ENCODE data around the gene ZFP69B.
"Not testable (repeated sequence)": the region's sequence is repeated elsewhere in the genome, so short reads cannot be mapped to it uniquely, and the experiment has no call there.

The ZFP69B gene

GRCh38 chr1:40435471-40435870 is 14.8 kb upstream of the ZFP69B start:
- no peak for DNase-seq (ENCODE audit: low read depth in 2 of 2, low spot score in 1 of 2)

DNA sequence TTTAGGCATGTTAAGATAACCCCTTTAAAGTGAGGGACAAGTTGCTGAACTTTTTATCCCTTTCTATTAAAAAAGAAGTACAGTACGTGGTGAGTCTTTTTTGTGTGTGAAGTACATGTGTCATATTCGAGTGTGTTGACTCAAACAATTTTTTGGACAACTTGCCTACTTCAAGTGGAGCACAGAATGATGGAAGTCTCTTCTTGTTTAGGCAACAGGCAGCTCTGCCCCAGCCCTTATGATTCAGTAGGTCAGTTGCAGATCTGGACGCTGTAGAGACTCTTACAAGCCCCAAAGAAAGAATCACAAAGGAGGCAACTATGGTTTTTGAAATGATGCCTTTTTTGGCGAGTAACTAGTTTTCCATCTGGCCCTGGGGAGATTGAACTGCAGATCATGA is 14.4 kb upstream of the ZFP69B start:
- no peak for DNase-seq (ENCODE audit: low read depth in 2 of 2, low spot score in 1 of 2)

DNA sequence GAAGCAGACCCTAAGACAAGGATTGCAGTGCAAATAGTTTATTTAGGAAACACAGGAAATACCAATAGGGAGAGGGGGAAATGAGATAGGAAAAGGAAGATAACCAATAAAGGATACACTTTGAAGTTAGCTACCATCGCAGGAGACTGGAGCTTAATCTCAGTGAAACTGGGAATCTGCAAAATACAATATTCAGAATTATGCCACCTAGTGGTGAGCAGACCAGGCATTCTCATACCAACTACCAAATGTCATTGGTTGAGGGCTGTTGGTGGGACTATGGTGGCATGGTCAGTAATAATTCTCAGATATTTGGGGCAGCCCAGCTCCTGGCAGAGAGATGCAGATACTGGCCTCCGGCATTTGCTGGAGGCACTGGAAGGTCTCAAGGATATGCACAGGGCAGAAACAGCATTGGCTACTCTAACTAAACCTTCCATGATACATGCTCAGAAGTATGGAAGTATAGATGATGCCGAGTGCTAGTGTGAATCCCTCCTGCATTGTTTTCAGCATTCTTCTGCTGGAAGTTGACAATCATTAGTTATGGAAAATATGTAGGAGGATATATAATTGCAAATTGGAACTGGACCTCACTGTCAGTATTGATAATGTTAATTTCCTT is 11.8 kb upstream of the ZFP69B start:
- DNase-seq (ENCODE audit: low read depth in 2 of 2, low spot score in 1 of 2) = no peak

DNA sequence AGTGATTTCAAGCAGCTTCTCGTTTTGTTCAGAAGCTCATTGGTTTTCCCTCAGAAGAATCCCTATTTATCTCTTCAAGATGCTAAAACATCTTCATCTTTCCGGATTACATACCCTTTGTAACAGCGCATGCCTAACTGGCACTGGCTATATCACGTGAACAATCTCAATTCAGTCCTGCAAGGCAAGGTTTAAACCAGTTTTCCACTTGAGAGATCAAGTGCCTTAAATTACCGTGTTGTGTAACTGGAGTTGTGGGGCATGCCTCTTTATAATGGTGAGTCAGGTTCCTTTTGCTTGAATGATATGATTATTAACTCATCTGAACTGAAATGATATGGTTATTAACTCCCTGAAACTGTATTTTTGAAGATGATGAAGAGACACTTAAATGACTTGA is 11.0 kb upstream of the ZFP69B start:
- DNase-seq (ENCODE audit: low read depth in 2 of 2, low spot score in 1 of 2) = no peak

DNA sequence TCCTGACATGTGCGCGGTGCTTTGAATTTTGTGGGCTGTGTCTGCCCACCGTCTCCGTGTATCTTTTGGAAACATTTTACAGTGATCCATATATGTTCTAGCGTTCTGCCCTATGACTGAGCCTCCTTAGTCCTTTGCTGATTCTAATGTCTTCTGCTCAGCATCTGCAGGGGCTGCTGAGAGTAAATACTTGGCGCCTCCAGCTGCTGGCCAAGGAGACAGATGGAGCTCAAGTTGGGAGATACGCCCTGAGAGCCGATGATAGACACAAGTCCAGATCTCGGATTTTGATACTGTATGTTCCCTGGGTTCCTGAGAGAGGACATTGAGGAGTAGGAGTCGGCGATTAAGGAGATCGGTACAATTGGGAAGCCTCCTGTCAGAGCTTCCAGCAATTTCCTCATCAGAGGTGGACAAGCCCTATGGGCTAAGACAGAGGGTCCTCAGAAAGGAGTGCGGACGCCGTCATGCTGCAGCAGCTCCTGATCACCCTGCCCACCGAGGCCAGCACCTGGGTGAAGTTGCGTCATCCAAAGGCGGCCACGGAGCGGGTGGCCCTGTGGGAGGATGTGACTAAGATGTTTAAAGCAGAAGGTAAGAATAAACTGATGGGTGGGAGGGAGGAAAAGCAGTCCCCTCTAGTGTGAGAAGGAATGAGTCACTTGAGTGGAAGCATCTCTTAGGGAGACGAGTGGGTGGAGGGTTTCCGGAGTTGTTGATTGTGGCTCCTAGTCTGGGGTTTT is 390 bp downstream of the ZFP69B start:
- peak; percentile 60 to 71 for DNase-seq (ENCODE audit: low read depth in 2 of 2, low spot score in 1 of 2)

DNA sequence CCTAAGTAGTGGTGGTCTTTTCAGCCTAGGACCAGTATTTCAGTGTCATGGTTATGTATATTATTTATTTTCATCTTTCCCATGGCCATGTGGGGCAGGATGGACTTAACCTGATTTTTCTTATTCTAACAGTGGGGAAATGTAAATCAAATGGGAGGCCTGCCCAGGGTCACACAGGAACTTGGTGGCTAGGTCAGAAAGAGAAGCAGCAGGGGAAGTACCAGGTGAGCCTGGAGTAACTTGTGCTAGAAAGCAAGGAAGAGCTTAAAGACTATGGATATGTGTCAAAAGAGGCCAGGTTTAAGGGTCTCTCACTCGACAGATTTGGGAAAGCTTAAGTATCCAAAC is 936 bp downstream of the ZFP69B start:
- no peak for DNase-seq (ENCODE audit: low read depth in 2 of 2, low spot score in 1 of 2)

GRCh38 chr1:40454873-40455272 is 4.6 kb downstream of the ZFP69B start:
- DNase-seq (ENCODE audit: low read depth in 2 of 2, low spot score in 1 of 2) = no peak

DNA sequence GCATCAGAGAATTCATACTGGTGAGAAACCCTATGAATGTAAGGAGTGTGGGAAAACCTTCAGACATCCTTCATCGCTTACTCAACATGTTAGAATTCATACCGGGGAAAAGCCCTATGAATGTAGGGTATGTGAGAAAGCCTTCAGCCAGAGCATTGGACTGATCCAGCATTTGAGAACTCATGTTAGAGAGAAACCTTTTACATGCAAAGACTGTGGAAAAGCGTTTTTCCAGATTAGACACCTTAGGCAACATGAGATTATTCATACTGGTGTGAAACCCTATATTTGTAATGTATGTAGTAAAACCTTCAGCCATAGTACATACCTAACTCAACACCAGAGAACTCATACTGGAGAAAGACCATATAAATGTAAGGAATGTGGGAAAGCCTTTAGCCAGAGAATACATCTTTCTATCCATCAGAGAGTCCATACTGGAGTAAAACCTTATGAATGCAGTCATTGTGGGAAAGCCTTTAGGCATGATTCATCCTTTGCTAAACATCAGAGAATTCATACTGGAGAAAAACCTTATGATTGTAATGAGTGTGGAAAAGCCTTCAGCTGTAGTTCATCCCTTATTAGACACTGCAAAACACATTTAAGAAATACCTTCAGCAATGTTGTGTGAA is 12.8 kb downstream of the ZFP69B start:
- no peak for DNase-seq (ENCODE audit: low read depth in 2 of 2, low spot score in 1 of 2)

- DNase-seq (ENCODE audit: low read depth in 2 of 2, low spot score in 1 of 2) = no peak
Measured at GRCh38 chr1:40469327-40469726, 19.1 kb downstream of the ZFP69B start.

DNA sequence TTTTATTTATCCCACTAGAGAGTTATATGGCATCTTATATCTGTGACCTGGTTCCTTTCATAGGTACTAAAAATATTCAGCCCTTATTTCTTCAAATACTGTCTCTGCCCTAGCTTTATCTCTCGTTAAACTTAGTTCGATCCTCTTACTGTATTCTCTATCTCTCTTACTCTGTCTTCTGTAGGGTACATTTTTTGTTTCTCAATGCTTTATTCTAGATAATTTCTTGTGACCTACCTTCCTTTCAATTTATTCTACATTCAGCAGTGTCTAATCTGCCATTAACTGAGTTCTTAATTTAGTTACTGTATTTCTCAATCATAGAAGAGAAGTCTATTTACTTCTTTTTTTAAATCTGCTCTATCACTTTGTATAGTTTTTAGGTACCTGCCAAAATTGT is 25.0 kb downstream of the ZFP69B start:
- DNase-seq (ENCODE audit: low read depth in 2 of 2, low spot score in 1 of 2) = no peak

DNA sequence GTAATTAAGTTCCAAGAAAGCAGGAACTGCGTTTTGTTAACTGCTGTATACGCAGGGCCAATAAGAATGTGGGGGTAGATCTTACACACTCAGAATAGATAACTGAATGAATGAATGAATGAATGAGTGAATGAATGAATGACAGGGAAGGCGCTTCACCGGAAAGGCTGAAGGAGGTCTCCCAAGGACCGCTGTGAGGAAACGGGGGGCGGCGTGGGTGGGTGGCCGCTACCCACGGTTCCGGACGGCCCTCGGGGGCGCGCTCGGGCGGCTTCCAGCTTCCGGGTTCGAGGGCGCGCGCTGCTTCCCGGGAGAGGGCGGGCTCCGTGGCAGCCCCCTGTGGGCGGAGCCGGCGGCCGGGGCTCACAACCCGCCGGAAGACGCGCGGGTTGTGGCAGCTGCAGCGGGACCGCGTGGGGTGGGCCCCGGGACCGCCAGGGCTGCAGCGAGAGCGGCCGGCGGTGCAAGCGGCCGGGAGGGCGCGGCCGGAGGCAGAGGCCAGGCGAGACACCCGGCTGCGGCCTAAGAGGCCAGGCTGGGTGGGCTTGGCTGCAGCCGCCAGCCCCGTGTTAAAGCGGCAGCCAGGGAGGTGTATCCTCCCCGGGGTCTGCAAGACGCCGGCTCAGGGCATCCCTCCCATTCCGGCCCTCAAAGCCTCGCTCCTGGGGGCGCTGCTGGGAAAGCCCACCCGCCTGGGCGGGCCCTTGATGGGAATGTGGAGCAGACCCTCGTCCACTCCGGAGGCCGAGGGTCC is 26.8 kb downstream of the ZFP69B start, which contains the start of gene ZFP69:
Gene ZFP69 (plus strand): TSS at position 367 of the 754 bp plus-strand sequence. CDS start 2,072 bp downstream, outside the sequence.
- DNase-seq (ENCODE audit: low read depth in 2 of 2, low spot score in 1 of 2) = peak; percentile 29 to 49

DNA sequence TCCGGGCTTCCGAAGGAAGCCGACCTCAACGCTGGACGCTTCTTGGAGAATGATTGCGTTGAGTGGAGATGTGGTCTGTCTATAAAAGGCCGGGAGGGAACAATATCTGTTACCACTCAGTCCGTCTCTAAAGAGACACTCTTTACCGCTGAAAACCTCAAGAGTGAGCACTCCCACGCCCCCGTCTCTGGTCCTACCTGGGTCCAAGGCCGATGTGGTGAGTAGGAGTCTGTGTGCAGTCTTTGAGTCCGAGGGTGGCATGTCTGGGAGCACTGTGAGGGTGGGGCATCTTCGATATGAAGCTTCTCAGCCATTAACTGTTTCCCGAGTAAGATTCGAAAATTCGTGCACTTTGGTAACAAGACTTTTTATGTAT is 27.4 kb downstream of the ZFP69B start:
- DNase-seq (ENCODE audit: low read depth in 2 of 2, low spot score in 1 of 2) = no peak

DNA sequence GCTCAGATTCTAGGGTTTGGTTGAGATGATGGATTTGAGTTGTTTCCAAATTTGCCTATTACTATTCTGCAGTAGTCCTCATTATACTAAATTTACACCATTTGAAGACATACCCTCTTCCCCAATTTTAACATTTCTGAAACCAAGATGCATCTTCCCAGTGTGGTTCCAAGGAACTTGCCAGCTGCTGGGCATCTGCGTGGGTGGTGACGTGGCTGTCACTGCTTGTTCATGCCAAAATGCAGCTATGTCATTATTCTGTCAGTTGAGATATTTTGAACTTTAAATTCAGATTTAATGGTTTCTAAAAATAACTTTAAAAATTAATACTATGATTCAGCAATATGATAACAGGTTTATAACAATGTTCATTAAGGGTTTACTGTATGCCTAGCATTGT is 28.0 kb downstream of the ZFP69B start:
- DNase-seq (ENCODE audit: low read depth in 2 of 2, low spot score in 1 of 2) = no peak

DNA sequence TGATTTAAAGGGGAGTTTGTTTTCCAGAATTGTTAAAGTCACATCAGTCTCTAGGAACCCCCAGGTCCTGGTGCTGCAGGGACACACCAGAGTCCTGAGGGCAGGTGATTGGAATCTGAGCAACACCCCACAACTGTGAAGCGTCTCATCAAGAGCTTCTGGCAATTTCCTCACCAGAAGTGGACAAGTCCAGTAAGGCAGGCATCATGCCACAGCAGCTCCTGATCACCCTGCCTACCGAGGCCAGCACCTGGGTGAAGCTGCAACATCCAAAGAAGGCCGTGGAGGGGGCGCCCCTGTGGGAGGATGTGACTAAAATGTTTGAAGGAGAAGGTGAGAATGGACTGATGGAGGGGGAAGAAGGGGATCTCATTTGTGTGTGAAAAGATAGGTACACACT is 28.9 kb downstream of the ZFP69B start:
- DNase-seq (ENCODE audit: low read depth in 2 of 2, low spot score in 1 of 2) = no peak

- no peak for DNase-seq (ENCODE audit: low read depth in 2 of 2, low spot score in 1 of 2)
Measured at GRCh38 chr1:40495315-40495903, 45.1 kb downstream of the ZFP69B start.

DNA sequence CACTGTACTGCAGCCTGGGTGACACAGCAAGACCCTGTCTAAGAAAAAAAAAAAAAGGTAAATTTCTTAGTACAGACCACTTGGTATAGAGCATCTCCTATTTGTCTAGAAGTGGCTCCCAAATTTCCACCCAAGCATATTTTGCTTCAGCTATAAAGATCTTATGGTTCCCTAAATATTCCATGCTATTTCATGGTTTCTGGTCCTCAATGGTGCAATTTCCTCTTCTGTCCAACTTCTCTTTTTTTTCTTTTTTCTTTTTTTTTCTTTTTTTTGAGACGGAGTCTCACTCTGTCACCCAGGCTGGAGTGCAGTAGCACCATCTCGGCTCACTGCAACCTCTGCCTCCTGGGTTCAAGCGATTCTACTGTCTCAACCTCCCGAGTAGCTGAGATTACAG is 52.4 kb downstream of the ZFP69B start:
- DNase-seq (ENCODE audit: low read depth in 2 of 2, low spot score in 1 of 2) = not testable (repeated sequence)

DNA sequence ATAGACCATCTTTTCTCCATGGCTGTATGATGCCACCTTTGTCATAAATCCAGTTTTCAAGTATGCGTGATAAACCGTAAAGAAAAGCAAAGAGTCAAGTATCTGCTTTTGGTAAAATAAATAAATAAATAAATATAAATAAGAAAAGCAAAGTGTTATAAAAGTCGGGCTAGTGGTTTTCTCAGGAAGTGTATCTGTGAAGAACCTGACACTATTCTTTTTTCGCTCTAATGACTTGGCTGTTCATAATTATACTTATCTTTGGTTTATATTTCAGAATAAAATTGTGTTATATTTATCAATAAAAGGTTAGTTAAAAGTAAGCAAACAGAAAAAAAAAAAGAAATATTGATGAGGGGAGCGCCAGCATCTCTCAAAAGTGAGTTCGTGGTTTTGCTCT is 57.7 kb downstream of the ZFP69B start:
- DNase-seq (ENCODE audit: low read depth in 2 of 2, low spot score in 1 of 2) = no peak

DNA sequence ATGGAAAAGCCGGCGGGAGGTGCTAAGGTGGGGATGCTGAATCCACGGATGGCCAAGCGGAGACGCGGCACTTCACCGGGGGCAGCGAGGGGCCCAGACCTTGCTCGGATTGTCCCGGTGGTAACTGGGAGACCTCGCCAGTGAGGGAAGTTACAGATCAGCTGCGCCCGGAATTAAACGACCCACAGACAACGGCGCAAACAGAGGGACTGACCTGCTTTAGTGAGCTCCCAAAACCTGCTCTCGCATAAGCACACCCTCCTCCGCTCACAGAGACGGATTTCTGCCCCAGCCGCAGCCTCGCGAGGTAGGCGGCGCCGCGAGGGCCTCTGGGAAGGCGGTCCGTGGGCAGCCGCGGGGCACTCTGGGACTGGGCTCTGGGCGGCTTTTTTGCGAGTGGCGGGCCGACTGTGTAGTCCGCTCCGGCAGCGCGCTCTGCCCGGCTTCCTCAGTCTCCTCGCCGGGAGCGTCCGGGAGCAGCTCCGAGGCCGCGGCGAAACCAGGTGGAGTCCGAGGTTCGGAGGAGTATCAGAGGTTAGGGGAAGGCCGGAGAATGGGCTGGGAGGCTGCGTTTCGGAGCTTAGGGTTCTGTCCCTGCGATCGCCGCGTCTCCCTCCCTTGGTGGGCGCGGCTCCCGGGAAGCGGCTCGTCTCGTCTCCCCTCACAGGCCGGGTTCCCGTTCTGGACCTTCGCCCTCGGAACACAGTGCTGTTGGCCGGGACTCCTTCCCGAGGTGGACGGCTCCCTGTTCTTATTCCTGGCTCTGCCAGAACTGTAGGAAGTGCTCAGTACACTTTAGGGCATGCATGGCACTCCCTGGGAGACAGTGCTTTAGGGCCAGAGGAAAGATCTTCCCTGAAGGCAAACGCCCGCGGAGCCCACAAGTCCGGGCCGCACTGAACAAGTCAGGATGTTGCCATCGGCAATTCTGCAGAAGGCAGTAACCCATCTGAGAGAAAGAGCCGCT is 58.4 kb downstream of the ZFP69B start, which contains the start of gene EXO5:
Gene EXO5 (plus strand): TSS at position 393 of the 967 bp plus-strand sequence. CDS start 5,778 bp downstream, outside the sequence.
- peak; percentile 55 to 64 for DNase-seq (ENCODE audit: low read depth in 2 of 2, low spot score in 1 of 2)
